ENCODE measurements around the gene DYSF. TPM values are rescaled to one million over a fixed set of nuclear protein-coding genes. Genes with fewer than 3 reads are reported as not detected.

The DYSF gene
- total and polyA plus RNA-seq, 2 donors (not counting 1 experiment from before 2014, with no cell fraction given) = 0.17 to 0.43 TPM

DNA sequence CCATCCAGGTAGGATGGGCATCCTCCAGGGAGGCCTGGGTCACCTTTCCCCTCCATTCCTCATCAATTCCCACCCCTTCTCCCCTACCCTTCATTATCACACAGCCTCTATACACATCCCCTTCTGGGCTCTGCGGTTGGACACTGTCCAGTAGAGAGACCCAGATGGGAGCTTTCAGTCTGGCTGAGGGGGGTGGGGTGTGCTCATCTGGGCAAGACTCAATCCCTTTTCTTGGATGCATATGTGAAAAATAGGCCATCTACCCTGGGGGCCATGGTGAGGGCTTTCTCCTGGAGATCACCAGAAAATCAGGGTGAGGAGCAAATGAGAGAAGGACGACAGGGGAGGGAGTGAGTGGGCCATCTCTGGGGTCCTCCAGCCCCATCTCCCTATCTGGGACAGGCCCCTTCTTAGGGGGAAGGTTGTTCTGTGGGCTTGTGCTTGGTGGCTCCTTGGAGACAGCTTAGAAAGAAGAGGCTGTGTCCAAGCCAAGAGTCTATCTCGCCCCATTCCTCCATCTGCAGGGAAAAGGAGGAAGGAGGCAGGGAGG, 160.1 kb downstream of the DYSF start:
- Histone ChIP-seq H3K36me3 (replicated peaks in 1 of 2; ENCODE audit: control extremely low read depth in 1 of 2, control insufficient read depth in 1 of 2, extremely low read depth in 1 of 2, insufficient read depth in 2 of 2, low read length in 1 of 2) (no peaks in the 10 kb centered on the region), H2AFZ (ENCODE audit: insufficient read depth, low read depth, low read length, poor library complexity, severe bottlenecking) (no peak overlapping the region), H3K4me3 (ENCODE audit: control extremely low read depth in 1 of 5, extremely low read depth in 1 of 5, insufficient read depth in 1 of 5, low read depth in 2 of 5, low read length in 4 of 5) (no peak overlapping the region), H3K9ac (ENCODE audit: low read length) (no peak overlapping the region), H3K9me3 (ENCODE audit: control extremely low read depth in 1 of 3, control insufficient read depth in 2 of 3, insufficient read depth in 1 of 3, low read length in 2 of 3) (no peaks in the 10 kb centered on the region), H3K4me1 (ENCODE audit: control insufficient read depth in 2 of 2, insufficient read depth in 2 of 2, low read length in 2 of 2) (no peaks in the 10 kb centered on the region), H3K4me2 (replicated peaks; ENCODE audit: low read depth, low read length, poor library complexity, severe bottlenecking) (no peak overlapping the region), H3K27me3 (replicated peaks in 1 of 4; ENCODE audit: control extremely low read depth in 1 of 4, control insufficient read depth in 3 of 4, insufficient read depth in 4 of 4, low read length in 3 of 4) (peaks cover 0 to 6% (median 0%) of the 10 kb centered on the region in 4 experiments), H4K20me1 (ENCODE audit: control insufficient read depth, insufficient read depth, low read length, poor library complexity, severe bottlenecking) (no peaks in the 10 kb centered on the region), H3K27ac (ENCODE audit: low read length in 2 of 2) (no peak overlapping the region), H3K79me2 (ENCODE audit: control insufficient read depth, insufficient read depth, low read length) (no peaks in the 10 kb centered on the region)
- ChIA-PET CTCF (no interaction called here), POLR2A (no interaction called here)
- Mint-ChIP-seq H3K27ac (no peak overlapping the region), H3K4me3 (no peak overlapping the region), H3K27me3 (peaks cover 8% of the 10 kb centered on the region), H3K4me1 (no peaks in the 10 kb centered on the region), H3K9me3 (ENCODE audit: insufficient read depth) (no peaks in the 10 kb centered on the region)
- TF ChIP-seq, protein P1, sequence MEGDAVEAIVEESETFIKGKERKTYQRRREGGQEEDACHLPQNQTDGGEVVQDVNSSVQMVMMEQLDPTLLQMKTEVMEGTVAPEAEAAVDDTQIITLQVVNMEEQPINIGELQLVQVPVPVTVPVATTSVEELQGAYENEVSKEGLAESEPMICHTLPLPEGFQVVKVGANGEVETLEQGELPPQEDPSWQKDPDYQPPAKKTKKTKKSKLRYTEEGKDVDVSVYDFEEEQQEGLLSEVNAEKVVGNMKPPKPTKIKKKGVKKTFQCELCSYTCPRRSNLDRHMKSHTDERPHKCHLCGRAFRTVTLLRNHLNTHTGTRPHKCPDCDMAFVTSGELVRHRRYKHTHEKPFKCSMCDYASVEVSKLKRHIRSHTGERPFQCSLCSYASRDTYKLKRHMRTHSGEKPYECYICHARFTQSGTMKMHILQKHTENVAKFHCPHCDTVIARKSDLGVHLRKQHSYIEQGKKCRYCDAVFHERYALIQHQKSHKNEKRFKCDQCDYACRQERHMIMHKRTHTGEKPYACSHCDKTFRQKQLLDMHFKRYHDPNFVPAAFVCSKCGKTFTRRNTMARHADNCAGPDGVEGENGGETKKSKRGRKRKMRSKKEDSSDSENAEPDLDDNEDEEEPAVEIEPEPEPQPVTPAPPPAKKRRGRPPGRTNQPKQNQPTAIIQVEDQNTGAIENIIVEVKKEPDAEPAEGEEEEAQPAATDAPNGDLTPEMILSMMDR (IDR thresholded peaks at IDR 0.05) = no peak
- no peak for TF ChIP-seq EZH2 (IDR thresholded peaks at IDR 0.05; ENCODE audit: borderline replicate concordance, insufficient read depth, low read depth, low read length, poor library complexity, severe bottlenecking)
- DNase-seq (no peak), ATAC-seq (ENCODE audit: low read depth) (no peak)
- intact Hi-C loops (cut with micrococcal nuclease) = no loop called here
- 100% methylated on average over 1 of the region's 3 CpGs for WGBS (ENCODE audit: insufficient coverage)

DNA sequence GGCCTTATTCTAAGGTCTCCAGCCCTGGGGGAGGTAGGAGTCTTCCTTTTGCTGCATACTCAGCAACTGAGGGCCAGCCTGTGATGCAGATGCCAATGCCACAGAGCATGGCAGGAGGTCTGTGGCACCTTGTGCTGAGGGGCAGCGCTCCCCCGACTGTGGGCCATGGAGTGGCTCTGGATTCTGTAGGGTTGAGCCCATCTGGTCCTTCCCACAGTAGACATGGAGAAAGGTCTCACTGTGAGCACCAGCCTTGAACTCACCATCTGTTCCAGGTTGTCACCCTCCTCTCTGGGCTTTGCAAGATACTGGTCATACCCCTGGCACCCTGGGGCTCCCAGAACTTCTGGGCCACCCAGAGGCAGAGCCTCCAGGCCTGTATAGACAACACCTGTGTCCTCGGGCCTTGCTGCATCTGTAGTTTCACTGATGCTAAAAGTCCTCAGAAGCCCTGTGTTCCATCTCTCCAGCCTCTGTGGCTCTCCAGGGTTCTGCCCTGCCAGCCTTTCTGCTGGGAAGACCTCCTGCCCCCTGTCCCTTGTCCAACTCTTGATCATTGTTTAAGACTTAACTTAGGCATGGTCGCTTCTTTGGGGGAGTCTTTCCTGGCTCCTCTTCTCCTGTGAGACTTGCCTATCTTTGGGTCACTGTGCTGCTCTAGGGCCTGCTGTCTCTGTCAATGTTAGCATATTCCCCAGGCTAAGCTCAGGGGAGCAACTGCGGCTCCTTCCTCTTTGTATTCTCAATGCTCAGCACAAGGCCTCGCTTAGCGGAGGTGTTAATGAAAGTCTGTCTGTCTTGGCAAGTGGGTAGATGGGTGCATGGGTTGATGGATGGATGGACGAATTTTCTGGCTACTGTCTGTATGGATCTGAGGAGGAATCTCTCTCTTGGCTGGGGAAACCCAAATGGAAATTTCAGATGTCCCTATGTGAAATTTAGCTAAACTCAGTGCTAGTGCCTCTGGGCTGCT, 160.9 kb downstream of the DYSF start:
- Histone ChIP-seq H3K9ac (ENCODE audit: low read length) (no peak overlapping the region), H4K20me1 (ENCODE audit: control insufficient read depth, insufficient read depth, low read length, poor library complexity, severe bottlenecking) (no peaks in the 10 kb centered on the region), H3K9me3 (ENCODE audit: control extremely low read depth in 1 of 3, control insufficient read depth in 2 of 3, insufficient read depth in 1 of 3, low read length in 2 of 3) (no peaks in the 10 kb centered on the region), H3K27me3 (replicated peaks in 1 of 4; ENCODE audit: control extremely low read depth in 1 of 4, control insufficient read depth in 3 of 4, insufficient read depth in 4 of 4, low read length in 3 of 4) (peaks cover 0 to 6% (median 0%) of the 10 kb centered on the region in 4 experiments), H3K79me2 (ENCODE audit: control insufficient read depth, insufficient read depth, low read length) (no peaks in the 10 kb centered on the region), H2AFZ (ENCODE audit: insufficient read depth, low read depth, low read length, poor library complexity, severe bottlenecking) (no peak overlapping the region), H3K4me2 (replicated peaks; ENCODE audit: low read depth, low read length, poor library complexity, severe bottlenecking) (no peak overlapping the region), H3K4me3 (ENCODE audit: control extremely low read depth in 1 of 5, extremely low read depth in 1 of 5, insufficient read depth in 1 of 5, low read depth in 2 of 5, low read length in 4 of 5) (no peak overlapping the region), H3K36me3 (replicated peaks in 1 of 2; ENCODE audit: control extremely low read depth in 1 of 2, control insufficient read depth in 1 of 2, extremely low read depth in 1 of 2, insufficient read depth in 2 of 2, low read length in 1 of 2) (no peaks in the 10 kb centered on the region), H3K4me1 (ENCODE audit: control insufficient read depth in 2 of 2, insufficient read depth in 2 of 2, low read length in 2 of 2) (no peaks in the 10 kb centered on the region), H3K27ac (ENCODE audit: low read length in 2 of 2) (no peak overlapping the region)
- intact Hi-C loops (cut with micrococcal nuclease) = no loop called here
- Mint-ChIP-seq H3K4me1 (no peaks in the 10 kb centered on the region), H3K27ac (no peak overlapping the region), H3K9me3 (ENCODE audit: insufficient read depth) (no peaks in the 10 kb centered on the region), H3K27me3 (peaks cover 8% of the 10 kb centered on the region), H3K4me3 (no peak overlapping the region)
- no peak for TF ChIP-seq EZH2 (IDR thresholded peaks at IDR 0.05; ENCODE audit: borderline replicate concordance, insufficient read depth, low read depth, low read length, poor library complexity, severe bottlenecking)
- TF ChIP-seq, protein P1 (IDR thresholded peaks at IDR 0.05) = no peak
- WGBS (ENCODE audit: insufficient coverage) = 96% methylated on average over 7 of the region's 8 CpGs
- CTCF ChIA-PET = no interaction called here
- POLR2A ChIA-PET = no interaction called here
- ATAC-seq (ENCODE audit: low read depth) (no peak), DNase-seq (no peak)

Data from B cell (primary cell).